Posterior vena cava (tissue), 2 donors: ENCODE measurements around the gene FFAR1. TPM values are rescaled to one million over a fixed set of nuclear protein-coding genes. Genes with fewer than 3 reads are reported as not detected.
A peak's percentile ranks its signal among the peaks of the same experiment; 100 is the strongest.

Experiments used
- DNase-seq: peaks from one replicate; pipeline ENCODE4 v3.0.0-alpha.2; 2020; ENCODE audit warnings: low spot score
- intact Hi-C, 2 donors: fragments of 100-400 bp; cut with DNase I; formaldehyde crosslinking; loops; one replicate each; pipeline versions ENCODE4 v1.14.1 to v1.14.2; 2022 to 2023
- long read RNA-seq, 2 donors: library from polyadenylated mRNA; unstranded; transcript quantifications; one replicate each; pipeline ENCODE4 v2.0.0, GENCODE V29; 2020 to 2021
- total RNA-seq, 2 donors: library from RNA; stranded (reverse); fragmentation: NEBNext Ultra II Directional; extraction: Animal tissue kit (Norgen Biotek cat#: 25700); gene quantifications; one replicate each; pipeline ENCODE4 v1.2.1, GENCODE V29; 2021
- donor health status: DM: yes; HTN: yes; CAD: no.
- donor health status: DM: yes; HTN: yes; CAD: no.

The FFAR1 gene, protein sequence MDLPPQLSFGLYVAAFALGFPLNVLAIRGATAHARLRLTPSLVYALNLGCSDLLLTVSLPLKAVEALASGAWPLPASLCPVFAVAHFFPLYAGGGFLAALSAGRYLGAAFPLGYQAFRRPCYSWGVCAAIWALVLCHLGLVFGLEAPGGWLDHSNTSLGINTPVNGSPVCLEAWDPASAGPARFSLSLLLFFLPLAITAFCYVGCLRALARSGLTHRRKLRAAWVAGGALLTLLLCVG (N-terminal part only)
- not detected for total RNA-seq
- long read RNA-seq, donor 1, result 0 reads
- long read RNA-seq, donor 2, result 0 reads

DNA sequence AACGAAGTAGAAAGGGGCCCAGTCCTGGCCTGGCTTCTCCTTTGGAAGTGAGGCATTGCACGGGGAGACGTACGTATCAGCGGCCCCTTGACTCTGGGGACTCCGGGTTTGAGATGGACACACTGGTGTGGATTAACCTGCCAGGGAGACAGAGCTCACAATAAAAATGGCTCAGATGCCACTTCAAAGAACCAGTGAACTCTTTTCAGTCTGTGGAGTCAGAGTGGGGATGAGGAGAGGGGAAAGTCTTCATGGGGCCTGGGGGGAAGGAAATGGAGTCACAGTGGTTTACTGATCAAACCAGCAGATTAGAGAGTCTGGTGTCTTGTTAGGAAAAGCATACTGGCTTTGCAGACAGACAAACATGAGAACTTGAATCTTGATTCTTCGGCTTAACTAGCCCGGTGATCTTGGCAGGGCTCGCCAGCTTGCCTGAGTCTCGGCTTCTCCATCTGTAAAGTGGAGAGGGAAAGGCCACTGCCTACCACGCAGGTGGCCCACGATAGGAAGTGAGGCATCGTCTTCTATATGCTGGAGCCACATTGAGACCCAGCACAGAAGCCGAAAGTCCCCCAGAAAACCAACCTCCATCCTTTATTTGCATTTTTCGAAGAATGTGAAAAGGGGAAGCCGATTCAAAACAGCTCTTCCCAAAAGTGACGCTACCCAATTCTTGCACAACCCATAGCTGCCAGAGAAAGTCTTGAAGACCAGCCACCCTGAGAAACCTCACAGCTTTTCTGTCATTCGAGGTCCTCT, at the start of gene FFAR1:
TSS of gene FFAR1 (plus strand) at position 732 of the 759 bp plus-strand sequence. CDS start 3,650 bp downstream, outside the sequence.
- intact Hi-C loops, result no loop called here
- peak; percentile 62 for DNase-seq

DNA sequence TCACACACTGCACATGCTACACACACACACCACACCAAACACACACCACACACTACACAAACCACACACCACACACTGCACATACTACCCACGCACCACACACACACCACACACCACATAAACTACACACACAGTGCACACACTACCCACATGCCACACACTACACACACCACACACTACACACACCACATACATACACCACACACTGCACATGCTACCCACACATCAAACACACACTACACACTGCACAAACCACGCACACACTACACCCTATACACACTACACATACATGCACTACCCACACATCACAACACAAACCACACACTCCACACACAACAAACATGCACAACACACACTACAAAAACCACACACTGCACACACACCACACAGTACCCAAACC, 49.8 kb upstream of the FFAR1 start:
- no peak for DNase-seq
- intact Hi-C loops, result no loop called here

DNA sequence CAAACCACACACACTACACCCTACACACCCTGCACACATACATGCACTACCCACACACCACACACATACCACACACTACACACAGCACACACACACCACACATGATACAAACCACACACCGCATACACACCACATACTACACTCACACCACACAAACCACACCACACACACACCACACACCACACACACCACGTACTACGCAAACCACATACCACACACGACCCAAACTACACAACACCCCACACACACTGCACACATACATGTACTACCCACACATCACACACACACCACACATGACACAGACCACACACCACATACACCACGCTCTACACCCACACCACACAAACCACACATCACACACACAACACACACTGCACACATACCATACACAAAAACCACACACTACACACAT, 49.1 kb upstream of the FFAR1 start:
- no peak for DNase-seq
- intact Hi-C loops, result no loop called here

DNA sequence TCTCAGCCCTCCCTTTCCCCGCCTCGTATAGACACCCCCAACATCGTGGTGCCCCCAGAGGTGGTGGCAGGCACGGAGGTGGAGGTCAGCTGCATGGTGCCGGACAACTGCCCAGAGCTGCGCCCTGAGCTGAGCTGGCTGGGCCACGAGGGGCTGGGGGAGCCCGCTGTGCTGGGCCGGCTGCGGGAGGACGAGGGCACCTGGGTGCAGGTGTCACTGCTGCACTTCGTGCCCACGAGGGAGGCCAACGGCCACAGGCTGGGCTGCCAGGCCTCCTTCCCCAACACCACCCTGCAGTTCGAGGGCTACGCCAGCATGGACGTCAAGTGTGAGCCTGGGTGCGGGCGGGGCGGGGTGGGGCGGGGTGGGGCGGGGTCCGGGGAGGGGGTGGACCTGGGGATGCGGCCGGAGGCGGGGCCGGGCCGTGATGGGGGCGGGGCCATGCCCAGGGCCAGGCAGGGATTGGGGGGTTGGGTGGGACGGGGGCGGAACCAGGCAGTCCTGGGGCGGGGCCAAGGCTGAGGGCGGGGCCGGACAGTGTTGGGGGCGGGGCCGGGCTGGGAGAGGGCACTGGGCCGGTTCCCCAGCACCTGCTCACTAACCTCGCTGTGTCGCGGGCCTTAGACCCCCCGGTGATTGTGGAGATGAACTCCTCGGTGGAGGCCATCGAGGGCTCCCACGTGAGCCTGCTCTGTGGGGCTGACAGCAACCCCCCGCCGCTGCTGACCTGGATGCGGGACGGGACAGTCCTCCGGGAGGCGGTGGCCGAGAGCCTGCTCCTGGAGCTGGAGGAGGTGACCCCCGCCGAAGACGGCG, 48.0 kb upstream of the FFAR1 start:
- DNase-seq, result no peak
- intact Hi-C loops, result no loop called here

DNA sequence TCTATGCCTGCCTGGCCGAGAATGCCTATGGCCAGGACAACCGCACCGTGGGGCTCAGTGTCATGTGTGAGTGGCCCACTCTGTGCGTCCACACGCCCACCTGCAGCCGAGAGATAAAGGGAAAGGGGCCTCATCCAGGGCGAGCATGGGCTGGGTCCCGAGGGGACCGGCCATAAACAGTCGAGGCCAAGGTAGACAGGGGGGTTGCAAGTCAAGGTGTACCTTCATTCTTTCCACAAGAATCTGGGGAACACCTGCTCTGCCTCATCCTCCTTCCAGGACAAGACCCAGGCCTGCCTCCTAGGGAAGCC, 47.4 kb upstream of the FFAR1 start:
- DNase-seq, result no peak
- intact Hi-C loops, result no loop called here

DNA sequence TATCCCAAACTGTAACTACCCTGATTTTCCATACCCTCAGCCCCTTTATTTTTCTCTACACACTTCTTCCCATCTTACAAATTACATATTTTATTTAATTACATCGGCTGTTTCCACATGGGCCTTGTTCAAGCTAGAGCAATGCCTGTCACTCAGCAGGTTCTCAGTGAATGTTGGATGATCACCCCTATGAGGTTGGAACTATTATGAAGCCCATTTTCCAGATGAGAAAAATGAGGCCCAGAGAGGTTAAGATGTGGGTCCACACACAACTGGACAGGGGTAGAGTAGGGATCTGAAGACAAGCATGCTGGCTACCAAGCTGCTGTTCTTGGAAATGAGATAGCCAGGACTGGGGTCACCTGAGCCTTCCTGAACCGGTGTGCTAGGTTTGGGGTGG, 45.7 kb upstream of the FFAR1 start:
- intact Hi-C loops, result no loop called here
- no peak for DNase-seq

DNA sequence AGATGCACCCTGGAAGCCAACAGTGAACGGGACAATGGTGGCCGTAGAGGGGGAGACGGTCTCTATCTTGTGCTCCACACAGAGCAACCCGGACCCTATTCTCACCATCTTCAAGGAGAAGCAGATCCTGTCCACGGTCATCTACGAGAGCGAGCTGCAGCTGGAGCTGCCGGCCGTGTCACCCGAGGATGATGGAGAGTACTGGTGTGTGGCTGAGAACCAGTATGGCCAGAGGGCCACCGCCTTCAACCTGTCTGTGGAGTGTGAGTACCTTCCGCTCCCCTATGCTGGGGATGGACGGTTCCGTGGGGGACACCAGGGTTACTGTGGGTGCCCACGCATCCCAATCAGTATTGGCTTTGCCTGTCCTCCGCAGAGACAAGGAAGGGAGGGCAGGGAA, 45.3 kb upstream of the FFAR1 start:
- no peak for DNase-seq
- intact Hi-C loops, result no loop called here

DNA sequence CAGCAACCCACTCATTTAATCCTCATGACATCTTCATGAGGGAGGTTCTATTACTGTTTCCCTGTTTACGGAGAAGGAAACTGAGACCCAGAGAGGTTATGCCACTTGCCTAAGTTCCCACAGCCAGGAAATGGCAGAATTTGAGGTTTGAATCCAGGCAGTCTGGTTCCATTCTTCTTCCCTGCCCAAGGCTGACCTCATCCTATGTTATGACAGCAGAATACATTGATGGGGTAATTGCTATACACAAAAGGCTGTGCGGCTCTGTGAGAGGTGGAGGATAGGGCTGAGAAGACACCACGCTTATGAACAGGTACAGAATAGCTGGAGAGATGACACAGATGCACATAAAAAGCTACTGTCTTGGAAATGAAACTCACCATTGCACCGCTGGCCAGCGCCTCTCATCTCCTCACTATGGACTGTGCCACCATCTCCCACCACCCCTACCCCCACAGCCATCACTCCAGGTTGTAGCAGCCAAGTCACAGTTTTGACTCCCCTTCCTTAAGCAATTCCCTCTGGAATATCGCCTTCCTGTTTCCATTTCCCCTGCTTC, 44.3 kb upstream of the FFAR1 start:
- intact Hi-C loops, result no loop called here

DNA sequence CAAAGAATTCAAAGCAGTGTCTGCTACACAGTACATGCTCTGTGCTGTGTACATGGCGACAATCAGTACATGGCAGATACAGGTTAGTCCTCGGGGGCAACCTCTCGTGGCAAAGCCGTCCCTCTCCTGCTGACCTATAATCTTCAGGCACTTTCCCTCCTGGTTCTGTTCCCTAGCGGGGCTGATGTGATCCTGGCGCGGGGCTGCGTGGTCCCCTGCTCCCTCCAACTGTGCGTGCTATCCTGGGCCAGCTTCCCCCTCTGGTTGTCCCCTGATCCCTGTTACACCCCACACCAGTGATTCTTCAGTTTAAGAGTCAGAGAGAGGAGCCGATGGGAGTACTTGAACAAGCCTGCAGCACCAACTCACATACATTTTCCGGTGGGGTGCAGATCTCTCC, 43.7 kb upstream of the FFAR1 start:
- DNase-seq, result no peak
- intact Hi-C loops, result no loop called here

More for the DNA sequence above, 44.3 kb upstream of the FFAR1 start:
- DNase-seq, result no peak

DNA sequence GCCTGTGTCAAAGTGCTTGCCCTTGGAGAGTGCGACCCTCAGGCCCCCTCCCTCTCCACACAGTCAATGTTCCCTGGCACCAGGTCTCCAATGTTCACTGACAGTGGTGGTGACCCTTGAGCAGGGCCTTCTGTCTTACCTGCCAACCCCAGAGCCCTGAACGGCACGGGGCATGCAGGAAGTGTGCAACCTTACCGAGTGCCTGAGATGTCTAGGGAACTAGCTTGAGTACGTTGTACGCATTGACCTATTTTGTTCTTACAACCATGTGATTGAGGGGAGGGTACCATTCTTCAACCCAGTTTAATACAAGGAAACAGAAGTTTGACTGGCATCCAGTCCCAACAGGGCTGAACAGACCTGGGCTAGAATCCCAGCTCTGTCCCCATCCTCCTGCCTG, 42.5 kb upstream of the FFAR1 start:
- intact Hi-C loops, result no loop called here
- DNase-seq, result no peak

DNA sequence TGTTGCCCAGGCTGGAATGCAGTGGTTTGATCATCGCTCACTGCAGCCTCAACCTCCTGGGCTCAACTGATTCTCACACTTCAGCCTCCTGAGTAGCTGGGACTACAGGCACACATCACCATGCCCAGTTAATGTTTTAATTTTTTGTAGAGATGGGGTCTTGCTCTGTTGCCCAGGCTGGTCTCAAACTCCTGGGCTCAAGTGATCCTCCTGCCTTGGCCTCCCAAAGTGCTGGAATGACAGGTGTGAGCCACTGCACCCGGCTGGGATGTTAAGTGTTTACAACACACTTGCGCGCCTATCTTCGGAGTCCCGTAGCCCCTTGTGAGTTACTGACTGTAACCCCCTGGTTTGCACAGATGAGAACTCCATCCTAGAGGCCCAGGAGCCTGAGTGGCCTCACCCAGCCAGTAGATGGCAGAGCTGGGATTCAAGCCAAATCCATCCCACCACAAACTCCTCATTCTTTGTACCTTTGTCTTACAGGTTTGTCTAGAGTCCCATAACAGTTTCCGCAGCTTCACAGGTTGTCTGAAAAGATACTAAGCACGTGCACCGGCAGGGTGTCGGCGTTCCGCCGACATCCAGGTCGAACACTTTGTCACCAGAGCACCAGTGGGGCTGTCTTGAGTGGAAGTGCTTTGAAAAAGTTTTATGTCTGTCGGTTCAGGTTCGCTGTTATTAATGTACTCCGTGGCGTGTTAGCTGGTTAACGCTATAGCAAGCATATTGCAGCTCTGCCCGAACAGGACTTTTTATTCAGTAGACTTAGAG, 41.0 kb upstream of the FFAR1 start:
- intact Hi-C loops, result no loop called here
- DNase-seq, result no peak

DNA sequence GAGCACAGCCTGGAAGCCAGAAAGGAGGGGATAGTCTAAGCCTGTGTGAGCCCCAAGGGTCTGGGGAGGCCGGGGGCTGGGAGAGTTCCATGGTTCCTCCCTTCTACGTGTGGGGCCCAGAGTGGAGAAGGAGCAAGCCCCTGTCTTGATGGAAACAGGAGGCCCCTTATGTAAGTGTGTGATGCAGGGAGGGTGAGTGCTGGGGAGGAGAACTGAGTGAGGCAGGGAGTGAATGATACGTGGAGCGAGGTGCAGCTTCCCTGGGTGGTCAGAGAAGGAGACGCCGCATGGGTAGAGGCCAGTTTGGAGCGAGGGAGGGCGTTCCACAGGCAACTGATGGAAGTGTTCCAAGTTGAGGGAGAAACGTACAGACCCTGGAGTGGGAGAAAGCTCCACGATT, 39.8 kb upstream of the FFAR1 start:
- intact Hi-C loops, result no loop called here
- no peak for DNase-seq

DNA sequence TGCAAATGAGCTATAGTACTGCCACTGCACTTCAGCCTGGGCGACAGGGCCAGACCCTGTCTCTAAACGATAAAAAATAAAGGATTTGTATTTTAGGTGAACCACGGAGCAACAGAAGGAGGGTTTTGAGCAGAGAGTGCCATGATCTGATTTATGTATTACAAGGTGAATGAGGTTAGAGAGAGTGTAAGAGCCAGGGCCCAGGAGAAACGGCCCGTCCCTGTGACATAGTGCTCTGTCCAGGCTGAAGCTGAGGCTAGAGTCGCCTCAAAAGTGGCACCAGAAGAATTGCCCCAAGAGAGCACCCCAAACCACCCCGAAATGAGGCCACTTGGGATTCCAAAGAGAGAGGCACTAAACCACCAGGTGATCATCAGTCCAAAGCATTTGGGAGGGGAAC, 38.8 kb upstream of the FFAR1 start:
- DNase-seq, result no peak
- intact Hi-C loops, result no loop called here

DNA sequence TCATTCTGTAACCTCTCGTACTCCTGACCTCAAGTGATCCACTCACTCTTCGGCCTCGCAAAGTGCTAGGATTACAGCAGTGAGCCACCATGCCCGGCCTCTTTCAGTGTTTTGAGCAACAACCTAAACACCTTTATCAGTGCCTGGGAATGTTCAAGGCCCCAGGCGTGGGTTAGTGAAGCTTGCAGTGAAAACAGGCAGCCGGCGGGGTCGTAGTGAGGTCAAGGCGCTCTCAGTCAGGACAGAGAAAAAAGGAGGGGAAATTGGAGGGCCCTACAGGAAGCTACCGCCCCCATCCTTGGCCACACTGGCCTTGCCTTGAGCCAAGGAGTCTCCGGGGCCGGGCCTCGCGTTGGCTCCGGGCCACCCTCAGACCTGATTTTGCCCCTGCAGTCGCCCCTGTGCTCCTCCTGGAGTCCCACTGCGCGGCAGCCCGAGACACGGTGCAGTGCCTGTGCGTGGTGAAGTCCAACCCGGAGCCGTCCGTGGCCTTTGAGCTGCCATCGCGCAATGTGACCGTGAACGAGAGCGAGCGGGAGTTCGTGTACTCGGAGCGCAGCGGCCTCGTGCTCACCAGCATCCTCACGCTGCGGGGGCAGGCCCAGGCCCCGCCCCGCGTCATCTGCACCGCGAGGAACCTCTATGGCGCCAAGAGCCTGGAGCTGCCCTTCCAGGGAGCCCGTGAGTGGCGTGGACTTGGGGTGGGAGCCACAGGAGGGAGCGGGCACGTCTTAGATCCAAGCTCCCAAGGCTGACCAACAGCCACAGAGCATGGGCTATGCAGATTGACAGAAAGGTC, 38.0 kb upstream of the FFAR1 start:
- DNase-seq, result no peak
- intact Hi-C loops, result no loop called here

DNA sequence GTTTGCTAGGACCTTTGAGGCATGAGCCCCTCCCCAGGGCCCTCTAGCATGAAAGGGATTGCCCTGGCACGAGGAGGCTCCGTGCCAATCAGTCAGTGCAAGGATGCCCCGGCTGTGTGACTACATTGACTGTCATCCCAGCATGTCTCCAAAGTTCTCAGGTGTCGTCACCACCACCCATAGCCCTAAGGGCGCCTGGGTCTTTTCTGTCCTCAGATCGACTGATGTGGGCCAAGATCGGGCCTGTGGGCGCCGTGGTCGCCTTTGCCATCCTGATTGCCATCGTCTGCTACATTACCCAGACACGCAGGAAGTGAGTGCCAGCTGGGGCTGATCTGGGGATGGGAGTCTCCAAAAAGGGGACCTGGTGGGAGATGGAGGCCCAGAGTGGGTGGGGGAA, 37.4 kb upstream of the FFAR1 start:
- DNase-seq, result no peak
- intact Hi-C loops, result no loop called here

DNA sequence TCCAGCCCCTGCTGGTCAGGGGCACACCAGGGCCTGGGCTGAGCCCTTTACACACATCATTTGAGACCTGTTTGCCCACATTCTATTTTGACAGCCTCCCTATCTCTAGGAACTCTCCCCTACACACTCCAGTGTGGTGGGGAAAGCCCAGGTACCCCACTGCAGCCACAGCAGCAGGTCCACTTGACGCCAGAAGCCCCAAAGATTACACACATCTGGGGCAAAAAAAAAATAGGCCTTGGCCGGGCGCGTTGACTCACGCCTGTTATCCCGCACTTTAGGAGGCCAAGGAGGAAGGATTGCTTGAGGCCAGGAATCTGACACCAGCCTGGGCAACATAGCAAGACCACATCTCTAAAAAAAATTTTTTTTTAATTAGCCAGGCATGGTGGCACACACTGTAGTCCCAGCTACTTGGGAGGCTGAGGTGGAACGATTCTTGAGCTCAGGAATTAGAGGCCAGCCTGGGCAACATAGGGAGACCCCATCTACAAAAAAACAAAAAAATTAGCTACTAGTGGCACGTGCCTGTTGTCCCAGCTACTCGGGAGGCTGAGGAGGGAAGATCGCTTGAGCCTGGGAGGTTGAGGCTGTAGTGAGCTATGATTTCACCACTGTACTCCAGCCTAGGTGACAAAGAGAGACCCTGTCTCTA, 36.8 kb upstream of the FFAR1 start:
- no peak for DNase-seq
- intact Hi-C loops, result no loop called here

DNA sequence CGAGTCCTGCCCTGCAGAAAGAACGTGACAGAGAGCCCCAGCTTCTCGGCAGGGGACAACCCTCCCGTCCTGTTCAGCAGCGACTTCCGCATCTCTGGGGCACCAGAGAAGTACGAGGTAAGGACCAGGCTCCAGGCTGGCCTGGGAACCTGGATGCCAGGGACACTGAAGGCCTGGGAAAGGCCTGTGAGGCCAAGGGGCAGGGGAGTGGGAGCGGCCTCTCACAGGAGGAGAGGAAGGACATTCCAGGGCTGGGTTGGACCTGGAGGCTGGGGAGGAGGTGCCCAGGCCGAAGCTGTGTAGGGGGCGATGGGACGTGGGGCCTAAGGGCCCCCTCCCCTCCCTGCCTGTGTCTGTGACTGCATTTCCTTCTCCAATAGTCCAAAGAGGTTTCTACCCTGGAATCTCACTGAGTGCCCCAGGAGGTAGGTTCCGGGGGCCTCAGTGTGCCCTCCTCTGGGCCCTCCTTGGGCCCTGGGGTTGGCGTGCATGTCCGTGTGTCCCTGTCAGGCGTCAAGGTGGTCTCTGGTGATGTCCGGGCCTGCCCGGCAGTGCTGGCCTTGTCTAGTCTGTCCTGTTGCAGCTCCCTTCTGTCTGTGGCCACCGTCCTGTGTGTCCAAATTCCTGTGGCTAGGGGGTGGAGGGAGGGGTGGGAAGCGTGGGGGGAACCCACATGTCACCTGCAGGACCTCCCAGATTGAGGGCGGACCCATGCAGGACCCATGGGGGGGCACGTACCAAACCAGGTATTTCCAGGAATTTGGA, 35.6 kb upstream of the FFAR1 start:
- DNase-seq, result no peak
- intact Hi-C loops, result no loop called here
